Measurements from ENCODE around the gene SURF1.
A peak's percentile ranks its signal among the peaks of the same experiment; 100 is the strongest.

Gene SURF1

GRCh38 chr9:133361507-133362092 is 5.3 kb upstream of the SURF1 start:
- no peak for DNase-seq

GRCh38 chr9:133360400-133361393 is 4.4 kb upstream of the SURF1 start:
- DNase-seq: no peak

- DNase-seq: no peak
Measured at GRCh38 chr9:133359399-133360175, 3.3 kb upstream of the SURF1 start.

- no peak for DNase-seq
Measured at GRCh38 chr9:133357656-133358055, 1.4 kb upstream of the SURF1 start.

GRCh38 chr9:133355881-133356357 is 368 bp downstream of the SURF1 start:
- DNase-seq: no peak

GRCh38 chr9:133354766-133355165 is 1.5 kb downstream of the SURF1 start:
- DNase-seq: no peak

- no peak for DNase-seq
Measured at GRCh38 chr9:133353548-133353947, 2.7 kb downstream of the SURF1 start.

- no peak for DNase-seq
Measured at GRCh38 chr9:133352635-133353340, 3.5 kb downstream of the SURF1 start.

- no peak for DNase-seq
Measured at GRCh38 chr9:133351908-133352634, 4.2 kb downstream of the SURF1 start.

GRCh38 chr9:133351526-133351907 is 4.8 kb downstream of the SURF1 start:
- no peak for DNase-seq

GRCh38 chr9:133349965-133350616 is 6.2 kb downstream of the SURF1 start:
- no peak for DNase-seq

- DNase-seq: no peak
Measured at GRCh38 chr9:133348718-133349573, 7.3 kb downstream of the SURF1 start.

- DNase-seq: peak; percentile 91
Measured at GRCh38 chr9:133347985-133348717, 8.1 kb downstream of the SURF1 start, which contains the start of the genes MED22 and RPL7A. MED22 (minus strand) TSS chr9:133348131; CDS start chr9:133346662, 1,469 bp downstream. RPL7A (plus strand) TSS chr9:133348218; CDS start chr9:133348244, 26 bp downstream.

- no peak for DNase-seq
Measured at GRCh38 chr9:133347515-133347984, 8.7 kb downstream of the SURF1 start.

- no peak for DNase-seq
Measured at GRCh38 chr9:133346021-133346785, 10.1 kb downstream of the SURF1 start.

GRCh38 chr9:133345596-133345995 is 10.7 kb downstream of the SURF1 start:
- no peak for DNase-seq

- DNase-seq: no peak
Measured at GRCh38 chr9:133344979-133345378, 11.3 kb downstream of the SURF1 start.

- DNase-seq: no peak
Measured at GRCh38 chr9:133344071-133344470, 12.2 kb downstream of the SURF1 start.
